Skeletal muscle satellite cell (primary cell): ENCODE measurements around the gene NHLH1.

Experiments used
- H3K27me3 ChIP-seq: 2 replicates; pipeline ENCODE4 v1.7.0; 2013; ENCODE audit warnings: low read length; ENCODE audit not compliant: control insufficient read depth, insufficient read depth
- H3K36me3 ChIP-seq: 2 replicates; pipeline ENCODE4 v1.7.0; 2013; ENCODE audit warnings: mild to moderate bottlenecking, control low read depth, low read length; ENCODE audit not compliant: insufficient read depth
- H3K4me1 ChIP-seq: 2 replicates; pipeline ENCODE4 v1.7.0; 2013; ENCODE audit warnings: low read length; ENCODE audit not compliant: control insufficient read depth, insufficient read depth
- H3K4me2 ChIP-seq: 2 replicates; pipeline ENCODE4 v1.7.0; 2013; ENCODE audit warnings: mild to moderate bottlenecking, low read length
- H3K4me3 ChIP-seq: 2 replicates; pipeline ENCODE4 v1.7.0; 2013; ENCODE audit warnings: low read length
- H3K9ac ChIP-seq: 2 replicates; pipeline ENCODE4 v1.7.0; 2013; ENCODE audit warnings: mild to moderate bottlenecking, low read depth, low read length, moderate library complexity
- H3K9me3 ChIP-seq: replicated peaks from 2 replicates; pipeline ENCODE4 v1.7.0; 2013; ENCODE audit warnings: mild to moderate bottlenecking, control low read depth, low read length

NHLH1 gene

DNA sequence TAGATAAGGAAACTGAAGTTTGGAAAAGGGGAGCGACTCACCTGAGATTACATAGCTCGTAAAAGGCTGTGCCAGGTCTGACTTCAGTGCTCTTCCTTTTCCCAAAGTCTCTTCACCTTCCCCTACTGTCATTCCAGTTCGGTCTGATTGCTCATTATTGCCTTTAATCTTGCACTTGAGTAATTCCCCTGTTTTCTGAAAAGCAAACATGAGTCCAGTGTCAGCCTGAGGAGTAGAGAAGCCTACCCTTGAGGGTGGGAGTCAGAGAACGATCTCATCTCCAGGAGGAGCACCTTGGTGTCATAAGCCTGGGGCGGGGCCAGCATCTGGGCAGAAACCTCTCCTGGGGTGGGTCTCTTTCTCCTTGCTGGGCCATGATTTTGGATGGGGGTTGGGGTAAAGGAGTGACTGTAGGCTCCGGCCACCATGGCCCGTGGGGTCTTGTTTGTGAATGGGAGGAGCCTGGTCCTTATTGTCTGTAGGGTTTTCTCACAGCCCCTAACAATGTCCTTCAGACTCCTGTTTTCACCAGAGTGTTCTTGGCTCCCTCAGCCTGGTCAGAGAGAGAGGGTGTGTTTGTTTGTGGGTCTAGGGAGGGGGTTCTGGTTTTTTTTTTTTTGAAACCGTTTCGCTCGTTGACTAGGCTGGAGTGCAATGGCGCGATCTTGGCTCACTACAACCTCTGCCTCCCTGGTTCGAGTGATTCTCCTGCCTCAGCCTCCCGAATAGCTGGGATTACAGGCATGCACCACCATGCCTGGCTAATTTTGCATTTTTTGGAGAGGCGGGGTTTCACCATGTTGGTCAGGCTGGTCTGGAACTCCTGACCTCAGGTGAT is 39.5 kb downstream of the NHLH1 start:
- Histone ChIP-seq H3K36me3 (no peaks in the 10 kb centered on the region), H3K4me1 (no peaks in the 10 kb centered on the region), H3K4me2 (no peak overlapping the region), H3K4me3 (no peak overlapping the region), H3K27me3 (peaks cover 64% of the 10 kb centered on the region), H3K9me3 (no peaks in the 10 kb centered on the region), H3K9ac (no peak overlapping the region)

- Histone ChIP-seq H3K36me3 (no peaks in the 10 kb centered on the region), H3K4me1 (no peaks in the 10 kb centered on the region), H3K4me3 (no peak overlapping the region), H3K9ac (no peak overlapping the region), H3K9me3 (no peaks in the 10 kb centered on the region), H3K27me3 (peaks cover 56% of the 10 kb centered on the region), H3K4me2 (no peak overlapping the region)
These were observed 41.2 kb downstream of the NHLH1 start for GRCh38 chr1:160407839-160408801.

- H3K36me3 ChIP-seq: no peaks in the 10 kb centered on the region
- H3K9me3 ChIP-seq: no peaks in the 10 kb centered on the region
- H3K27me3 ChIP-seq: peaks cover 48% of the 10 kb centered on the region
- H3K4me3 ChIP-seq: no peak overlapping the region
- no peak overlapping the region for H3K4me2 ChIP-seq
- no peaks in the 10 kb centered on the region for H3K4me1 ChIP-seq
- H3K9ac ChIP-seq: no peak overlapping the region
These were observed 42.0 kb downstream of the NHLH1 start for GRCh38 chr1:160408864-160409263.

DNA sequence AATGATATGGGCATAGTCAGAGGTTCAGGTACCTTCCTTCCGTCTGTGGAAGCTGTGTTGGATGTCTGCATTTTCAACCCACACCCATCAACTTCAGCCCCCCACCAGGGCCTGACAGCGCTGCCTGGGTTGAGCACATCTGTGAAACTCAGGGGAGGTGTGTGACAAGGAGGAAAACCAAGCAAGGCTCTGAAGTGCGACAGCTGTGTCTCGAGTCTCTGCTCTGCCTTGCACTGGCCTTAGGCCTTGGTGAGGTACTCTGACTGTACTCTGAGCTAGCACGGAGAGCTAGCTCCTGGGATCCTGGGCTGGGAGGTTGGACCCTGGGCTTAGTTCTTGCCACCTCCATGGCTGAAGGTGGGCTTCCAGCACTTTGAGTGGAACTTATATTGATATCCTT is 42.6 kb downstream of the NHLH1 start:
- Histone ChIP-seq H3K4me2 (no peak overlapping the region), H3K9ac (no peak overlapping the region), H3K9me3 (no peaks in the 10 kb centered on the region), H3K36me3 (no peaks in the 10 kb centered on the region), H3K4me3 (no peak overlapping the region), H3K27me3 (peaks cover 46% of the 10 kb centered on the region), H3K4me1 (no peaks in the 10 kb centered on the region)

GRCh38 chr1:160410406-160411005 is 43.6 kb downstream of the NHLH1 start:
- no peak overlapping the region for H3K4me2 ChIP-seq
- peaks cover 37% of the 10 kb centered on the region for H3K27me3 ChIP-seq
- no peak overlapping the region for H3K9ac ChIP-seq
- H3K36me3 ChIP-seq: no peaks in the 10 kb centered on the region
- H3K4me3 ChIP-seq: no peak overlapping the region
- no peaks in the 10 kb centered on the region for H3K4me1 ChIP-seq
- H3K9me3 ChIP-seq: no peaks in the 10 kb centered on the region

GRCh38 chr1:160411271-160412027 is 44.6 kb downstream of the NHLH1 start:
- H3K9me3 ChIP-seq: no peaks in the 10 kb centered on the region
- H3K4me2 ChIP-seq: no peak overlapping the region
- H3K9ac ChIP-seq: no peak overlapping the region
- no peaks in the 10 kb centered on the region for H3K36me3 ChIP-seq
- H3K27me3 ChIP-seq: peaks cover 33% of the 10 kb centered on the region
- no peak overlapping the region for H3K4me3 ChIP-seq
- H3K4me1 ChIP-seq: no peaks in the 10 kb centered on the region

- H3K27me3 ChIP-seq: peaks cover 33% of the 10 kb centered on the region
- no peak overlapping the region for H3K4me2 ChIP-seq
- no peaks in the 10 kb centered on the region for H3K4me1 ChIP-seq
- H3K9me3 ChIP-seq: no peaks in the 10 kb centered on the region
- H3K4me3 ChIP-seq: no peak overlapping the region
- H3K36me3 ChIP-seq: no peaks in the 10 kb centered on the region
- H3K9ac ChIP-seq: no peak overlapping the region
These were observed 45.1 kb downstream of the NHLH1 start for GRCh38 chr1:160412028-160412362.

DNA sequence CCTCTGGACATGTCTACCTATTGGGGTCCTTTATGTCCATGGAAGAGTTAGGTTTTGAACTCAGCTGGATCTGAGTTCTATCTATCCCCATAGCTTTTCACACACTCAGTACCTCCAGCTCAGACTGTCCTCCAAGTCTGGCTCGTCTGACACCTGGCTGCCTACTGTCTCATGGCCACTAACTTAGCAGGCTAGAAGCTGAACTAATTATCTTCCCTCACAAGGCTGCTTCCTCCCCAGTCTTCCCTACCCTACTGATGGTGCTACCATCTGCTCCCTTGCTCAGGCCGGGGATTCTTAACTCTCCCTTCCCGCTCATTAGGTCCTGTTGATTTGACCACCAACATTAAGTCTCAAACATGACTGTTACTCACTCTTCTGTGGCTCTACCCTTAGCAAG is 46.8 kb downstream of the NHLH1 start:
- Histone ChIP-seq H3K9ac (no peak overlapping the region), H3K9me3 (no peaks in the 10 kb centered on the region), H3K27me3 (peaks cover 38% of the 10 kb centered on the region), H3K36me3 (no peaks in the 10 kb centered on the region), H3K4me1 (no peaks in the 10 kb centered on the region), H3K4me2 (no peak overlapping the region), H3K4me3 (no peak overlapping the region)

DNA sequence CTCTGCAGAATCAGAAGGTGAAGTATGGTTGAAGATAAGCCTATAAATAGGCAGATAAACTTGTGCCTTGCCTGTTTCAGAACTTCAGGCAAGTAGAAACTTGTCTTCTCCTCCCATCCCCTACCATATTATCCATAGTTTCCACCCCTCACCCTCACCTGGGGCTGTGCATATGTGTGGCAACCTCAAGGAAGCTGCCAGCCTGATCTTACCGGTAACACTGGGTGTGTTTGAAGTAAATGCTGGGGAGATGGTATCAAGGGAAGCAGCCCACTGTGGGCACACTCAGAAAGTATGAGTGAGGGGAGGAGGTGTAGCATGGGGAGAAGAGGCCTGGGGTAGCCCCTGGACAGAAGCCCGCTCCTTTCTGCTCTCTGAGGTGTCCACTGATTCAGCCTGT is 48.0 kb downstream of the NHLH1 start:
- Histone ChIP-seq H3K36me3 (no peaks in the 10 kb centered on the region), H3K4me2 (no peak overlapping the region), H3K4me3 (no peak overlapping the region), H3K4me1 (no peaks in the 10 kb centered on the region), H3K9ac (no peak overlapping the region), H3K27me3 (peaks cover 27% of the 10 kb centered on the region), H3K9me3 (no peaks in the 10 kb centered on the region)

DNA sequence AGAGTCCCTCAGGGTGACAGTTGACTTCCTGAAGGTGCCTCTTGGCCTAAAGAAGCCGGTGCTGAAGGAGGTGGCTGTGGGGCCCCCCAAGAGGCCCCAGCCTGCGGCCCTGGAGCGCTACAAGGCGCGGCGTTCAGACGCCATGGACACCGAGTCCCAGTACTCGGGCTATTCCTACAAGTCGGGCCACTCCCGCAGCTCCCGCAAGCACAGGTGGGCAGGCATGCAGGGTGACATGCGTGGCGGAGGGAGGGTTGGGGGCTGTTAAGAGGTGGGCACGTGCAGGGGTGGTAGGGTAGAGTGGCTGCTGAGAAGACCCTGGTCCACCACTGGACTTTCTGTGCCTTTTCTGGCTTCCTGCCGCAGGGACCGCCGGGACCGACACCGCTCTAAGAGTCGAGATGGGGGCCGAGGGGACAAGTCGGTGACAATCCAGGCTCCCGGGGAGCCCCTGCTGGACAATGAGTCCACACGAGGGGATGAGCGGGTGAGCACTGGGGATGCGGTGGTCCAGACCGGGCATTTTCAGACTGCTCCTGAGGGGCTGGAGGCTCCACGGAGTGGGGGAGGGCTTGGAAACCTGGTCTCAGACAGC is 48.9 kb downstream of the NHLH1 start:
- H3K4me3 ChIP-seq: no peak overlapping the region
- H3K27me3 ChIP-seq: peaks cover 24% of the 10 kb centered on the region
- no peak overlapping the region for H3K9ac ChIP-seq

More for the DNA sequence above, 48.9 kb downstream of the NHLH1 start:
- no peaks in the 10 kb centered on the region for H3K36me3 ChIP-seq
- H3K4me1 ChIP-seq: no peaks in the 10 kb centered on the region
- no peak overlapping the region for H3K4me2 ChIP-seq
- H3K9me3 ChIP-seq: no peaks in the 10 kb centered on the region
